SIG-M5 treated with dmso at 0.1 percent for 504 hours (cell line): ENCODE data around the gene A4GALT.
"Not testable (repeated sequence)": the region's sequence is repeated elsewhere in the genome, so short reads cannot be mapped to it uniquely, and the experiment has no call there.

ENCODE experiments used
- DNase-seq: peaks from one replicate; lab custom pipeline; 2025; ENCODE audit not compliant: unreplicated experiment; lab: John Stamatoyannopoulos, UW

Gene A4GALT

DNA sequence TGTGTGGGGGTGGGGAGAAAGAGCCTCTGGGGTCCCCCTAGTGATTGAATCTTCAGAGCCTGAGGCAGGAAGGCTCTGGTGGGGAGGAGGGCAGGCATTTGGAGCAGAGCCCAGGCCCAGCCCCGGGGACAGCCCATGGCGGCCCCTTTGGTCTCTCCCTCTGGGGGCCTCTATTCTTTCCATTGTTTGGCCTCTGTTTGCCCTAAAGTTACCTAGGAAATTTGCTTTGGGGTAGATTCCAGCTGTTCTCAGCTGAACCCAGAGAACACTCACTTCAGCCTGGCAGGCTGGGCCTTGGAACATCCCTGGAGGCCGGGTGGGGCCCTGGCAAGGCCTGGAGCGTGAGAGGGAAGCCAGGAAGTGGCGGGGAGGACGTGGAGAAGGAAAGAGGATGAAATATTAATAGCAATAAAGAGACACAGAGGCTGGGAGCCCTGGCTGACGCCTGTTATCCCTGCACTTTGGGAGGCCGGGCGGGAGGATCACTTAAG, 22.9 kb upstream of the A4GALT start:
- DNase-seq: no peak

DNA sequence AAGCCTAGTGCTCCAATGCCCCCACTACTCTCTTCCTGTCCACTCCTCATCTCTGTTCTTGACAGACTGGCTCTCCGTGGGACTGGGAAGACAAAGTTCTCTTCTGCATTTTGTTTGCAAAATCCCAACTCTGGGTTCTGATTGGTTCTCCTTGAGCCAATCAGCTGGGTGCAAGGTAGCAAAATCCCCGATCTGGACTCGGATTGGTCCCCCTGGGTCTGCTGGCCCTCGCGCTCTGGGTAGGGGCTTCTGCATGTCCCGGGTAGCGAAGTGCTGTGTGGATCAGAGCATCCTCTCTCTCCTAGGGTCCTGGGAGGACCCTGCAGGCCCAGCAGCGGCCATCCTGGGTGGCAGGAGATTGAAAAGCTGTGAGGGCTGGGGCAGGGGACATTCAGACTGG, 22.3 kb upstream of the A4GALT start:
- no peak for DNase-seq

DNA sequence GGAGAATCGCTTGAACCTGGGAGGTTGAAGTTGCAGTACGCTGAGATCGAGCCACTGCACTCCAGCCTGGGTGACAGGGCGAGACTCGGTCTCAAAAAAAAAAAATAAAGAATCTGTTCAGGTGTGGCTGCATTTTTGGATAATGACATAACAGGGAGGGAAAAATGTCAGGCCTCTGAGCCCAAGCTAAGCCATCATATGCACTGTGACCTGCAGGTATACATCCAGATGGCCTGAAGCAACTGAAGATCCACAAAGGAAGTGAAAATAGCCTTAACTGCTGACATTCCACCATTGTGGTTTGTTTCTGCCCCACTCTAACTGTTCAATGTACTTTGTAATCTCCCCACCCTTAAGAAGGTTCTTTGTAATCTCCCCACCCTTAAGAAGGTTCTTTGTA, 19.6 kb upstream of the A4GALT start:
- not testable (repeated sequence) for DNase-seq

DNA sequence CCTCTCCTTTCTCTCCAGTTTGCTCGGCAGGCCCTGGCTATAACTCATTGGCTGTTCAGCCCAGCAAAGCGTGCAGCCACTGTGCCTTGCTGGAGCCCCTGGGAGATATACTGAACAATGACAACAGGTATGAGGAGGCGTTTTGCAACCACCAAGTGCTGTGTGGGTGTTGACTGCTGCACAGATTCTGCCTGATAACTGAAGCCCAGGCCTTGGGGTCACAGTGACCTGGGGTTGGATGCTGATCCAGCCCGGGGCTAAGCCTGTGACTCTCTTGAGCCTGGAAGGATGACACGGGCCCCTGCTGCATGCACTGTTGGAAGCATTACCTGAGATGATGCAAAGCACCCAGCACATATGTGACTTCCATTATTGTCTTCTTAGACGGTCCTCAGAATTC, 13.7 kb upstream of the A4GALT start:
- DNase-seq: no peak

DNA sequence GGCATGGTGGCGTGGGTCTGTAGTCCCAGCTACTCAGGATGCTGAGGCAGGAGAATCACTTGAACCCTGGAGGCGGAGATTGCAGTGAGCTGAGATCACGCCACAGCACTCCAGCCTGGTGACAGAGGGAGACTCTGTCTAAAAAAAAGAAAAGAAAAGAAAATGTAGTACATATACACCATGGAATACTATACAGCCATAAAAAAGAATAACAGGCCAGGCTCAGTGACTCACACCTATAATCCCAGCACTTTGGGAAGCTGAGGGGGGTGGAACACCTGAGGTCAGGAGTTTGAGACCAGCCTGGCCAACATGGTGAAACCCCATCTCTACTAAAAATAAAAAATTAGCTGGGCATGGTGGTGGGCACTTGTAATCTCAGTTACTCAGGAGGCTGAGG, 12.7 kb upstream of the A4GALT start:
- DNase-seq: not testable (repeated sequence)

DNA sequence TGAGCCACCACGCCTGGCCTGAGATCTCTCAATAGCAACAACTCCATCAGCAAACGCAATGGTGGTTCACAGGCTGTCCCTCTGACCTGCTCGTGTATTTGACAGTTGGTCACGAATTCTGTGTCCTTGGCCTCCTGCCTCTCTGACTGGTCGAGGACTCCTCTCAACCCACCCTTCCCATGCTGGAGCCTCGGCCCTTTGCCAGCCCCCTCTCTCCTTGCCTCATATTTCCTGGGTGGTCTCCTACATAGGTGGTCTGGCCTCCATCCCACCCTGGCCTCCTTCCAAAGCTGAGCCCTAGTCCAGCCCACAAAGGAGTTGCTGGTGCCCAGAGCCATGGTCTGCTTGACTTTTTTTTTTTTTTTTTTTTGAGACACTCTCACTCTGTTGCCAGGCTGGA, 11.4 kb upstream of the A4GALT start:
- DNase-seq: no peak

DNA sequence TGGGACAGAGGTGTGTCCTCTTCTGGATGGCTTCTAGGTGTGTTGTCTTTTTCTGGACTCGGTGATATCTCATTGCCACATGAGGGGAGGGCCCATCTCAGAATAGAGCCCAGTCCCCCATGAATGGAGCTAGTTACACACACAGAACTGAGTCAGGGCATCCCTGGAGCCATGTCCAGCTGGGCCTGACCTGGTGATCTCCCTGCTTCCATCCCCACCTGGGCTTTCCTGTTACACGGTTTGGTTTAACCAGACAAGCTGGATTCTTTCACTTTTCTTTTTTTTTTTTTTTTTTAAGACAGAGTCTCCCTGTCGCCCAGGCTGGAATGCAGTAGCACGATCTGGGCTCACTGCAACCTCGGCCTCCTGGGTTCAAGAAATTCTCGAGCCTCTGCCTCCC, 6.1 kb upstream of the A4GALT start:
- no peak for DNase-seq

DNA sequence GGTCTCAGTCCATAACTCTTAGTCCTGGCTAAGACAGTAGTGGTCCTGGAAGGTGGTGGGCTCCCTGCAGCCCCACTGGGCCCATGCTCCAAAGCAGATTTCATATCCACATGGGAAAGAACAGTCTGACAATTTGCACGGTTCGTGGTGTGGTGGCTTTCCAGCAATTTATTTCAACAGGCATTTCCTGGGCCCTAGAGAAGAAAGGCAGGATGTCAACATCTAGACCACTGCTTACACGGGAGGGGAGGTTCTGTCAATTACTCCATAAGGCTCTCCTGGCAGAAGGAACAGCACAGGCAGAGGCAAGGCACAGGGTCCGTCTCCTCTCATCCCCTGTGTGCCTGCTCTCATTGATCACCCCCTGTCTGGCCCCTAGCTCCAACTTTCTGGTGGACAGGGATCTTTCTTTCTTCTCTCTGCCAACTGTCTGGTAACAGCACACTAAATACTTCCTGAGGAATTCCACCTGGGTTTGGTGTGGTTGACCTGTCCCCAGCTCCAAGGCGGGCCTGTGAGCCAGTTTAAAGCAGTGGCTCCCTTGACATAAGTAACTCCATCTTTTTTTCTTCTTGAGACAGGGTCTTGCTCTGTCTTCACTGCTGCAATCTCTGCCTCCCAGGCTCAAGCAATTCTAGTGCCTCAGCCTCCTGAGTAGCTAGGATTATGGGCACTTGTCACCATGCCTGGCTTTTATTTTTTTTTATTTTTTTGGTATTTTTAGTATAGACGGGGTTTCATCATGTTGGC, 5.1 kb upstream of the A4GALT start:
- no peak for DNase-seq

DNA sequence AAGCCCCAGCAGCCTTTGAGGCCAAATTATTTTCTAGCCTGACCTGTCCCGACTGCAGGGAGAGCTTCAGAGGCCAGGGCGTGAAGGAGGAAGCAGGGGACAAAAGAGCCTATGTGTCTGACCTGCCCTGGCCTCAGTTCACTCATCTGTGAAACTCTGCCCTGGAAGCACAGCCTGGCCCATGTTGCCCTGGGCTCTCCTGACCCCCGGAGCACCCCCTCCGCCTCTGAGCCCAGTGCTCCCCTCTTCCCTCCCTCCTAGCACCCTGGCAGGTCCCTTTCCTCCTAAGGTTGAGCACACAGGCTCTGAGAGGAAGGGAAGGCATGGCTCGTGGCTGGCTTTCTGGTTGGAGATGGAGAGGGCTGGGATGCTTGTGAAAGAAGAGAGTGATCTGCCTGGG, 3.4 kb upstream of the A4GALT start:
- DNase-seq: no peak

DNA sequence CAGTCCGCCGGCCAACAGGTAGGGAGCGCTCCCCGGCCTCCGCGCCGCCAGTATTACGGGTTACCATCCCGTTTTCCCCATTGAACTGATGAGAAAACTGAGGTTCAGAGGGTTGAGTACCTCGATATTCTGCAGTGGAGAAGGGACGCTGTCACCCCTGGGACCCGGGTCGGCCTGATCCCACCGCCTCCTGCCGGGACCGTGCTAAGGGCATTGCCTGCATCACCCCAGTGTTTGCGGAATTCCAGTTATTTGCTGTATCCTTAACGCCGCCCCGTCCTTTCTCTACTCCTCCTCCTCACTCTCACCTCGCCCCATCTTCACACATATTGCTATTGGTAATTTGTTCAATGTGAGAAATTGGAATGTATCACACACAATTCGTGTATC, 370 bp upstream of the A4GALT start:
- no peak for DNase-seq

DNA sequence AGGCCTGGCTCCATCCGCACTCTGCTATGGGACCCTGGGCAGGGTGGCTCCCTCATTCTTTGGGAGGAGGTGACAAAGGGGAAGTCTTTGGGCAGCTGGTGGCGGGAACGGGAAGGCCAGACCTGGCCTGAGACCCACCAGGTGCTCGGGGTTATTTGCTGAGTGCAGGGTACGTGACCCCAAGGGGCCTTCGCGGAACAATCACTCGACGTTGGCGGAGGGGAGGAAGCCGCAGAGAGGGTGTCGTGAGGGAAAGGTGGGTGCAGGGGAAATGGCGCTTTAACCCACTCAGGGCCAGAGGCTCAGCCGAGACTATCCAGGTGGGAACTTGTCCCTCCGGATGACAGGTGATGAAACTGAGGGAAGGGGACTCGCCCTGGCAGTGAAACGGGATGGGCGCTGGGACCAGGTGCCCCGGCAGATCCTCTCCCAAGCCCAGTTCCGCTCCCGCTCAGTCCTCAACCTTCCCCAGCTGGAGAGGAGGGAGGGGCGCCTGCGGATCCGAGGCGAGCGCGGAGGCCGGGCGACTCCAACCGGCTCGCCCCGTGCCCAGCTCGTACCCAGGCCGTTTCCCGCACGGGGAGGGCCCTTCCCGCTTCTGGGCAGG, 911 bp downstream of the A4GALT start:
- no peak for DNase-seq

DNA sequence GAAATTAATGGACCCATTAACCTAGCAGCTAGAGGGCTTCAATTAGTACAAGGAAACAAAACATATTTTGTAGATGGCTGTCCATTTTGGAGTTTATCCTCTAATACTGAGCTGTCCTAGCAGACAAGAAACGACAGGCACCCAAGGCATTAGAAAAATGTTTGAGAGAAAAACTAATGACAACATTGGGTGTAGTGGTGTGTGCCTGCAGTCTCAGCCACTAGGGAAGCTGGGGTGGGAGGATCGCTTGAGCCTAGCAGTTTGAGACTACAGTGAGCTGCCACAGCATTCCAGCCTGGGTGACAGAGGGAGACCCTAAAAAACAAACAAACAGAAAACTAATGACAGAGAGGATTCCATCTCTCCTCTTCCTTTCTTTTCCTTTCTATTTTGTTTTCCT, 1.5 kb downstream of the A4GALT start:
- no peak for DNase-seq

DNA sequence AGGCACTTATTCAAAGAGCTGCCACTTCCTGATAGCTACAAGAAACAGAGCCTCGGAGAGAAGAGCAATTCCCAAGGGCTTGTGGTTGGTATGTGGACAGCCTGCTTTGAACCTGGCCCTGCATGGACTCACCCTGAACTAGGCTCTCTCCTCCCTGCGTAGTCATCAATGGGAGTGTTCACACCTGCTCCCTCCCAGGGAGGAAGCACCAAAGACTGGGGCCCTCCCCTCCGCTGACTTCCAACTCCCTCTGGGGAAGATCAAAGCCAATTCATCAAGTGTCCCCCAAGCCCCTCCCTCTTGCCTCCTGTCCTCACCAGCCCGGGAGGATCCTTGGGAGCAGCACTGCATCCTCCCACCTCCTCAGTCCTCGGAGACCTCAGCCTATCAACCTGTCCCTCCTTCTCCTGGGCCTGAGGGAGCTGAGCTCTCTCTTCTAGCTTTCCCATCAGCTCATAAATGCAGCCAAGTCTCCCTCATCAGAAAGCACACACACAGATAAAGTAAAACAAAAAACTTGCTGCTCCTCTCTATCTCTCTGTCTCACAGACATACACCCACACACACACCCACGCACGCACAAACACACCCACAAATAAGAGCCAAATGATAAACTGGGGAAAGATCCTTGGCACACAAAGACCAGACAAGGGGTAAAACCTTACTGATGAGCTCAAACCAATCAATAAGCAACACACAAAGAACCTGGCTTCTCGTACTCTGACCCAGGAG, 3.3 kb downstream of the A4GALT start:
- DNase-seq: no peak

DNA sequence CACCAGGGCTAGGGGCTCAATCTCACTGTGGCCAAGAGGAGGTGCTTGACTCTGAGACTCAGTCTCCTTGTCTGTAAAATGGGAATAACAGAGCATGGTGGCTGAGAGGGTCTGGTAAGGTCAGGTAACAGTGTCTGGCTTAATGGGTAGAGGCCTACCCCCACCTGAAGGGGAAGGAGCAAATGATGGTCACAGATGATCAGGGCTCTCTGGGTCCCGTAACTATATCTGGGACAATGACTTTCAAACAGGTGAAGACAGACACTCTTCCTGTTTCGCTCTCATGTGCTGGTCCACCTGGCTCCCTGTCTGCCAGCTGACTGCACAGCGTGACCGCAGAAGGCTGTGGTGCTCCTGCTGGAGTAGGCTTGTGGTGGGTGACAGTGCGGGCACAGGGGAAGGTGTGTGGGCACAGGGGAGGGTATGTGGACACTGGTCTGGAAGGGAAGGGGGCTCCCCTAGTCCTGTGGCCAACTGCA, 4.0 kb downstream of the A4GALT start:
- DNase-seq: no peak

DNA sequence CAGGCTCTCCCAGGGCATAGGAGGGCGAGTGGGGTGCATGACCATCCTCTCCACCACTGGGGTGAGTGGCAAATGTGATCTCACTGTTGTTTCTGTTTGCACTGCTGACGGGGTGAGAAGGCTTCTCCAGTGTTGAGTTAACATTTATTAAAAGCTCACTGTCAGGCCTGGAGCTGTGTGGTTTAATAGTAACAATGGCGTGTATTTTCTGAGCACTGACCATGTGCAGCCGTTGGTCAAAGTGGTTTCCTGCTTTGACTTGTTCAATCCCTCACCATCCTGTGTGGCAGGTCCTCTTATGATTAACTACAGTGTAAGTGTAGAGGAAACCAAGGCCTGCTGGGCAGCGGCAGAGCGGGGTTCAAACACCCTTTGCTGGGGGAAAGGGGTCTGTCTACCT, 4.4 kb downstream of the A4GALT start:
- DNase-seq: no peak

DNA sequence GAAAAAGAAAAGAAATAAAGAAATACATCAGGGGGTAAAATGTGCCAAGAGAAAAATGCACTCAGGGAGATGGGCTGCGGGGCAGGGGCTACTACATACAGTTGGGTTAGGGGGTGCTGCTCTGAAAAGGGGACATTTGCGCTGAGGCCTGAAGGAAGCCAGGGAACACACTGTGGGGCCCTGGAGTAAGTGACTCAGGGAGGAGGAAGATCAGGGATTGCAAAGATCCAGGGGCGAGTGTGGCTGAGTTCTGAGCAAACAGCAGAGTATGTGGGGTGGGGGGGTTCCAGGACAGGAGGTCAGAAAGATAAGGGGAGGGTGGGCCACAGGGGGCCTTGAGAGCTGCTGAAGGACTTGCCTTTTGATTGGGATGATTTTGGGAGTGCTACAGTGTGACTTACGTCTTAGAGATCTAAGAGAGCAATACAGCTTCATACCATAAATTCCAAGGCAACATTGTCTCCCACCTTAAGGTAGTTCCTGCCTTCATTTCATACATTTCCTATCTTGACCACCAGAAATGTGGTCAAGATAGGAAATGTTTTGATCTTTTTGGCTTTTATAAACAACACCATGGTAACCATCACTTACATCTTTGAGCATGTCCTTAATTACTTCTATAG, 5.8 kb downstream of the A4GALT start:
- DNase-seq: no peak

DNA sequence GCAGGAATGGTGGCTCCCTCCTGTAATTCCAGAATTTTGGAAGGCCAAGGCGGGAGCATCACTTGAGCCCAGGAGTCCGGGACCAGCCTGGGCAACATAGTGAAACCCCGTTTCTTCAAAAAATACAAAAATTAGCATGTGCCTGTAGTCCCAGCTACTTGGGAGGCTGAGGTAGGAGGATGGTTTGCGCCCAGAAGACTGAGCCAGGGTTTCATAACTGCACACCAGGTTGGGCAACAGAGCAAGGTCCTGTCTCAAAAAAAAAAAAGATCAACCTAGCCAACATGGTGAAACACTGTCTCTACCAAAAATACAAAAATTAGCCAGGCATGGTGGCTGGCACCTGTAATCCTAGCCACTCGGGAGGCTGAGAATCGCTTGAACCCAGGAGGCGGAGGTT, 6.4 kb downstream of the A4GALT start:
- DNase-seq: no peak

DNA sequence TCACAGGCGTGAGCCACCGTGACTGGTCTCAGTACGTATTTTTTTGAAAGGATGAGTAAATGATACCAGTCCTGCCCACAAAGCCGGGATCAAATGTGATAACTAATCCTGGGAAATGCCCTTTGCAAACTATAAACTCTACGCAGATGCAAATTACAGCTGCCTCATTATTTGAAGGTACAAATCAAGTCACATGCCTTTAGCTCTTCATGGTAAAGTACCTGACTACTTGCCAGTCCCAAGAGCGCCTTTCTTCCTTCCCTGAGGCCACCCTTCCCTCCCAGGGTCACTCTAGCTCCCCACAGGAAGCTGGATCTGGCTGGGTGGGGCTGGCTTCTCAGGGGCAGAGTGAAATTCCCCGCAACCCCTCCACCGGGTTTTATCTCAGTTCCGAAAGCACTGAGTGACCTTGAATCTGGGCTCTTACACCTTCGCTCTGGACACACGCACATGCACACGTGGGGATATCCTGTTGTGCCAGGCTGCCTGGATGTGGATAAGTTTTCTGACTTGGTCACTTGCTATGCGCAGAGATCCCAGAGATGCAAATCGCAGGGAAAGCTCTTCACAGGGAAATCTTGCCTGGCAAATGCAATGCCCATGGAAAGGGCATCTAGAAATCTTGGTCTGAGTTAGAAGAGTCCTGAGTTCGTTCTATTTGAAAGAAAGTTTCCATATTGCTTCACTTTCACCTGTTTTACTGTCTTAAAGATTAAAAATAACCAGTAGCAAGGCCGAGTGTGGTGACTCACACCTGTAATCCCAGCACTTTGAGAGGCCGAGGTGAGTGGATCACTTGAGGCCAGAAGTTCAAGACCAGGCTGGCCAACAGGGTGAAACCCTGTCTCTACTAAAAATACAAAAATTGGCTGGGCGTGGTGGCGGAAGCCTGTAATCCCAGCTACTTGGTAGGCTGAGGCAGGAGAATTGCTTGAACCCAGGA, 8.5 kb downstream of the A4GALT start:
- no peak for DNase-seq

DNA sequence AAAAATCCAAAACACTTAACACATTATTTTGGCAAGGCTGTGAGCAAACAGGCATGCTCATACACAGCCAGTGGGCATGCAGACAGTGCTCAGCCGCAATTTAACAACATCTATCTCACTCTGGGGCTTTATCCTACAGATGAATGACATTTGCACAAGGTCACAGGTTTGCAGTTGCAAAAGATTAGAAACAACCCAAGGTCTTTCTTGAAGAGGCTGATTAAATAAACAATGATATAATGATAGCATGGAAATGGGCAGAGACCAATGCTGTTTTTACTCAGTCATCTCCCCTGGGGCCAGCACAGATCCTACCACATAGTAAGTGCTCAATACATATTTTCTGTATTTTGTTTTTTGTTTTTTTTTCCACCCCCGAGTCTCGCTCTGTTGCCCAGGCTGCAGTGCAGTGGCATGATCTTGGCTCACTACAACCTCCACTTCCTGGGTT, 9.4 kb downstream of the A4GALT start:
- DNase-seq: no peak

DNA sequence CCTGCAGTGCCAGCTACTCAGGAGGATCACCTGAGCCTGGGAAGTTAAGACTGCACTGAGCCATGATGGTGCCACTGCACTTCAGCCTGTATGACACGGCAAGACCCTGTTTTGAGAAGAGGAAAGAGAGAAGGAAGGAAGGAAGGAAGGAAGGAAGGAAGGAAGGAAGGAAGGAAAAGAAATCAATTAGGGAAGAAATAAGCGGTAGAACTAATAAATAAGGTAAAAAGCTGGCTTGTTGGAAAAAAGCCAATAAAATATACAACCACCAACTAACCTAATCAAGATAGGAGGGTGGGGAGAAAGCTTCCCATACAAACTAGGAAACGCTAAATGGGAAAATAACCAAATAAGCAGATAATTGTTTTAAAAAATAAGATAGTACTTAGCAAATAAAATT, 12.3 kb downstream of the A4GALT start:
- DNase-seq: no peak
